ENCODE data around the gene SP100.
"Not testable (repeated sequence)": the region's sequence is repeated elsewhere in the genome, so short reads cannot be mapped to it uniquely, and the experiment has no call there.

The SP100 gene

DNA sequence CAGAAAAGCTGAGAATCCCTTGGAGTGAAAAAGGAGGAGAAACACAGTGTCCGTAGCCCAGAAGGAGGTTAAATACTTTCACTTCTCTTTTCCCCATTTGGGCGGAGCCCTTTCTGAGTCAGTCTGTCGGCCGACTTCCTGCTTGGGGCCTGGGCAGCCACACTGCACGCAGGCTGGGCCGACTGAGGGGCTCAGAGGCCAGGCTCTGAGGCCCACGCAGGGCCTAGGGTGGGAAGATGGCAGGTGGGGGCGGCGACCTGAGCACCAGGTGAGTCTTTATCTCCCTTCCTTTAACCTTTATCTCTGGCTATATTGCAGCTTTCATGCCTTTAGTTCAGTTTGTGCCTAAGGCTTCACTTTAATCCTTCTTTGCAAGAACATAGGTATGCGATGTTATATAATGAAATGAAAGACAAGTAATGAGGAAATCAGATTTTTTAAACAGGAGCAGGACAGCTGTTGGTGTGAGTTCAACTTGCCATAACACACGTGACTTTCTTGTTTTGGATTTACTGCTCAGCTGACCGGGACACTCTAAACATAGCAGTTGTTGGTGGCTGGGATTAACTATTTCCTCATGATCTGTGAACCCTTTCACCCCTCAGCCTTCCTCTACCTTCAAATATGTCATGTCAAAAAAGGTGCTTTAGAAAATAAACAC is at the start of gene SP100:
TSS of gene SP100 (plus strand) at position 141 of the 661 bp plus-strand sequence. CDS start at position 237, 96 bp downstream.
- DNase-seq: no peak

DNA sequence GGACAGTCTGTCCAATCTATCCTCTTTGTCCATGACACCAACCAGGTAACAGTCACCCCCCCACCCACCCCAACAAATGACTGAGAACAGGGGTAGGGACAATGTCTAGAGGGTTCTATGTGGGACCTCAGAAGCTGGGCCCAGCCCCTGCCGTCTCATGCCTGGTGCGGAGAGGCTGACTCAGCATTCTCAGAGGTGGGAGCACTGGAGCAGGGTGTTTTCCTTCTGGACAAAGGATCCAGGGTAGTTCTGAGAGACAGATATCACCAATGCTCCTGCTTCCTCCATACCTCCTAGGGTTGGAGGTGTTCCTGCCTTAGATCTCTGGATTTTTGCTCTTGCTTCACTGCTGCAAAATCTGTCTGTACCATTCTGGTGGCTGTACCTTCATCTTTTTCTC is 33.9 kb upstream of the SP100 start:
- DNase-seq: no peak

DNA sequence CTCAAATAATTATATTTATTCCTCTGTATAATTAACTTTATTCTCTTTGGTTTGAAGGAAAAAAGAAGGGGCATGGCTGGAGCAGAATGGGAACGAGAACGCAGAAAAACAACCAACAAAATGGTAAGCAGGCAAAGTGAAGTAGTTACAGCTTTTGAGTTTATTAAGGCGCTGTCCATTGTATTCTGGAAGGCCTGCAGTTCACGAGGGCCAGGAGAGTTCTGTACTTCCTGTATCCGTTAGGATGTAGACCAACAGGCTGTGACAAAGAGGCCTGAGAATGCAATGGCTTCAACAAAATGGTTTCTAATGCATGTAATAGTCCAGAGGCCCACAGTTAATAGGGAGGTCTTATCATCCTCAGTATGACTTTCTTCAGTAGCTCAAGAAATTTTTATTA is 32.5 kb upstream of the SP100 start:
- DNase-seq: no peak

DNA sequence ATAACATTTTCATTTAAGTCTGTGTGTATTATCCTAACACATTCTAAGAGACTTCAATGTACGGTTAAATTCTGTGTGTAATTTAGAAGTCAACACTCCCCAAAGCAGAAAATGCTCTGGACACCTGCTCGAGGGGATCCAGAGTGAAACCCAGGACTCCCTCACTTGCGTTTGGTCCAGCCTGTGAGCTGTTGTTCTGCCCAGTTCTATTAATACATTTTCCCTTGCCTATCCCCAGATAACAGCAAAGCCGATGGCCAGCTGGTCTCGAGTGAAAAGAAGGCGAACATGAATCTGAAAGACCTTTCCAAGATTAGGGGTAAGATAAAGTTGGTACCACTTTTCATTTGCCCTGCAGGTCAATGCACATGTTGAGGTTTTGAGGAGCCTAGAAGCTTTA is 31.0 kb upstream of the SP100 start:
- no peak for DNase-seq

DNA sequence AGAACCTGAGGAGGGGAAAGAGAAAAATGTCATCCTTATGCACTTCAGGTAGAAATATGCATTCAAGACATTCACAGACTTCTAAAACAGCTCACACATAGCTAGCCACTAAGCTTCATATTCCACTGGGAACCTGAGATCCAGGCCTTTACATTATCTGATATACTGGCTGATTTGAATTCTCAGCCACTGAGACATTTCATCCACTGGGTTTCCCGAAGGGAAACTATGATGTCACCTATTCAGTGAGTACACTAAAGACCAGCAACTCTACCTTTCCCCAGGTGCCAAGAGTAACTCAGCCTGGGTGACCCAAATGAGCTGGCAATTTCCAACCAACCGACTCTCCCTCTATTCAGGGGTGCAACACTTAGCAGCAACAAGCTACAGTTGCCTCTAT is 21.7 kb upstream of the SP100 start:
- DNase-seq: no peak

DNA sequence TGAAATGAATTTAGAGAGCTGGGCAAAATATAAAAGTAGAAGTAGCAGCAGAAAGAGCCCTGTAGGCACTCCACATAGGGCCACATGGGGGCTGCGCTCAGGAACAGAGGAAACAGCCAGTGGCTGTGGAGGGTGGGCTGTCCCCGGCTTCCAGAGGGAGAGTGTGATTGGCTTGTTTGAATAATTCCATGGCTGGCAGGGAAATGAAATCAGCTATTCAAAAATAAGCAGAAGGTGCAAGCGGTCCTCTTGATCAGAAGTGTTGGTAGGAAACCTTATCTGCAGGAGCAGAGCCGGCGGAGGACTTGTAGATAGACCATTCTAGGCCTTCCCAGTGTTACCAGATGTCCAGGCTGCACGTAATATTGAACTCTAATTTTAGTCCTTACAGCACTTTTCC is 17.3 kb upstream of the SP100 start:
- DNase-seq: not testable (repeated sequence)

DNA sequence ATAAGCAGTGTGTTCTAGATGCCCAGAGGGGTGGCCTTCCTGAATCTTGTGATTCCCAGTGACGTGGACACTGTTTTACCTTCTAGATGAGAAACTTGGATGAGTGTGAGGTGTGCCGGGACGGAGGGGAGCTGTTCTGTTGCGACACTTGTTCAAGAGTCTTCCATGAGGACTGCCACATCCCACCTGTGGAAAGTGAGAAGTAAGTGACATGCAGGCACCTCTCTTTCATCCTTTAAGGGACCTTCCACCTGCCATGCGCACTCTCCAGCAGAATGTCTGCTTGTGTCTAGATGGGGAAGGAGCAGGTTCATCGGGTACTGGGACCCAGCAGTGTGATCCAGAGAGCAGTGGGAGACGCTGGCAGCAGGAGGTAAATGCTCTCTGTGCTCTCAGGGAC is 16.0 kb upstream of the SP100 start:
- no peak for DNase-seq

DNA sequence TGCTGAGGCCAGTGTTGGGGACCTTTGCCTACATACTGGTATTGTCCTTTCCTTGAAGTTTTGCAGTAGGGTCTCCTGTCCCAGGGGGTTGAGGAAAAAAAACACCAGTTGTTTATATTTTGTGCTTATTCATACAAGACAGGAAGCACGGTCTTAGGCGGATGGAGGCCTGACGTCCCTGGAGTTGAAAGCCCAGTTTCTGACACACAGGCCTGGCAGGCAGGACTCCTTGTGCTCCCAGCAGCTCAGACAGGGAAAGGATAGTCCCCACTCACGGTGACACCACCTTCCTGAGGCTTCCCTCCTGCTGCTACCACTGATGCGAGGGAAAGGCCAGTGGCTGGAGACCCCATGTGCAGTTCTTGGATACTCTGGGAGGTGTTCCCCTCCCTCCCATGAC is 15.5 kb upstream of the SP100 start:
- no peak for DNase-seq

DNA sequence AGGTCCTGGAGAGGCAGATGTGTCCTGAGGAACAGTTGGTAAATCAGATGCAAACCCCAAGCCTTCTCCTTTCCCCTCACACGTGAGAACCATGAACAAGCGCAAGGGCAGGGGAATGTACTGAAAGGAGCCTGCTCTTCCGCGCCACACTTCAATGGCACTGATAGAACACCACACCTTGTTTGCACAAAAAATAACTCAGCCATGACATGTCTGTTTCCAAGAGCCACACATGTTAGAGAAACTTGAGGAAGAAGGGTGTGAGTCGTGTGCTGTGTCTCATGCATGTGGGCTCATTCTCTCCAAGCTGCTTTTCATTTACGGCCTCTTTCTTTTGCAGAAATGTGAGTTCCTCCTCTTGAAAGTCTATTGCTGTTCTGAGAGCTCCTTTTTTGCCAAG is 15.0 kb upstream of the SP100 start:
- DNase-seq: not testable (repeated sequence)

DNA sequence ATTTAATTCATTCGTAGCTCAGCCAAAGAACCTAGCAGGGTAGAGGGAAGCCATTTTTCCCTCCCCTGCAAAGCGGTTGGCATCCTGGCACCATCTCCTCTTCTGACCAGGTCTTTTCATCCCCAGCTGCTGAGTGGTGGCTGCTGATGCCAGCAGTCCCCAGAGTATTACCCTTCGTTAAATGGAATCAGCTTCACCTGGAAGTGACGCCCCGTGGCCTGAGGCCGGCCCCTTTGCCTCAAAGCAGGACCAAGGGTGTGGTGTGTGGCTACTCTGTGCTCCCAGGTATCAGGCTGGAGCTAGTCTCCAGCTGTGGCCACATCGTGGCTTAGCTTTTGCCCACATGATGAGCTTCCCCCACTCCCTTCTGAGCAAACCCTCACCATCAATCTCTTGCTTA is 12.3 kb upstream of the SP100 start:
- DNase-seq: no peak

DNA sequence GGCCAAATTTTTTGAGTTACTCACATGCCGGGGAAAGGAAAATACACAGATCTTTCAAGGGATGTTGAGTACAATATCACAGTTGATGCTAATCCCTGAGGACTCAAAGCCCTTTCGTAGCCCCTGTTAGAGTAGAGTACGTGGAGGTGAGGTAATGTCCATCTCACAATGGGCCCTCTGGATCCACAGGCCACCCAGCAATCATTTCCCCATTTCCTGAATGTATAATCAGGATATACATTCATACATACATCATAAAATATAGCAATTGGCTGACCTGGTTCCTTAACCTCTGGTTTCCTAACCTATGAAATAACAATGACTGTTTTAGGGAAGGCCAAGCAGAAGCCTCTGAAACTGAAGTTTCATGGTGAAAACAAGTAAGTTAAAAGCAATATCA is 10.2 kb upstream of the SP100 start:
- no peak for DNase-seq

DNA sequence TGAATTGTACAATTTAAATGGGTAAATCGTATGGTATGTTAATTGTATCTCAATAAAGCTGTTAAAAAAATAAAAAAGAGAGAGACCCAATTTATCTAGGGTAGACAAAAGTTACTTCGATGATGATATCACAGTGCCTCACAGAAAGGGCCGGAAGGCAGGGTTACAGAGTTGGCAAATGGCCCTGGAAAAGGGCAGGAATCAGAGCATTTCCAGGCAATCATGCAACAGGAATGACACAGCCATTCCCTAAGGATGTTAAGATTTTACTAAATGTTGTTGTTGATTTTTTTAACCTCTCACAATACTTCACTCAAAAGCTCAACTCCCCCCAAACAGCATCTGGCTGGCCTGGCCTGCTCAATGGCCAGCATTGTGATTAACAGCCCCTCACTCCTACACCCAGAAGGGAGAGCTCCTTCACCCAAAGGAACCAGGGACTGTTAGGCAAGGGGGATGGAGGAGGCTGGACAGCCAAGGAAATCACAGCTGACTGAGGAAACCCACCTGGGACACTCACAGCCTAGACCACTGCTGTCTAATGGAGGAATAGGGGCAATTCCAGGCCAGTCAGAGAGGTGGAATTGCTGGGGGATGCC is 7.7 kb upstream of the SP100 start:
- DNase-seq: no peak

DNA sequence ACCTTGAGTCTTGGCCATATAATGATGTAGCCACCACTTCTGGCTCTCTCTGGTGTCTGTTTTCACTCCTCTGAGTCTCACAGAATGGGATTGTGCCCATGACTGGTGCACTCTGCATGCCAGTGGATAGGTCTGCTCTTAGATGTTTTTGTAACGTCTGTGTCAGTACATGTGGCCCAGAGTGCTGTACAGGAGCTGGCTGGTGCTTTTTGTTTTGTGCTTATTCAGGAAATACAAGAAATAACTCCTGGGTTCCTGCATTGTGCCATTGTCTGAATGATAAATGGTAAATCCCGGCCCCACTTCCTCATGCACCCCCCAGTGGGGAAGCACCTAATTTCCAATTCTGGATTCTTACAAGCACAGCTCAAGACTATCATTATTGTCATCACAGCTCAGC is 6.7 kb upstream of the SP100 start:
- not testable (repeated sequence) for DNase-seq

DNA sequence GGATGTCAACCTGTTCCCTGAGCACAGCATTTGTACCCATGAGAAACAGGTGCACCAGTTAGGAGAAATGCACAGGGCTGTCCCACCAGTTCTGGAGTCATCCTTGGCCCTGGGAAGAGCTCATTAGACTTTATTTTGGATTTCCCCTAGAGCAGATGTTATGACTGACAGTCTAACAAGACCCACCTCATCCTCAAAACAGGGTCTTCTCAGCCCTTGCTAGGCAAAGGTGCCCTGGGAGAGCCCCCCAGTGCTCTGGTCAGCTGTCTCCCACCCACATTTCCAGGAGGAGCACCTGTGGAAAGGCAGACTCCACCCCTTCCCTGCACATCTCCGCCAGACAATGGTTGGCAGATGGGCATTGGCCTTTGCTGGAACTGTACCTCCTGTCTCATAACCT is 5.7 kb upstream of the SP100 start:
- DNase-seq: no peak

DNA sequence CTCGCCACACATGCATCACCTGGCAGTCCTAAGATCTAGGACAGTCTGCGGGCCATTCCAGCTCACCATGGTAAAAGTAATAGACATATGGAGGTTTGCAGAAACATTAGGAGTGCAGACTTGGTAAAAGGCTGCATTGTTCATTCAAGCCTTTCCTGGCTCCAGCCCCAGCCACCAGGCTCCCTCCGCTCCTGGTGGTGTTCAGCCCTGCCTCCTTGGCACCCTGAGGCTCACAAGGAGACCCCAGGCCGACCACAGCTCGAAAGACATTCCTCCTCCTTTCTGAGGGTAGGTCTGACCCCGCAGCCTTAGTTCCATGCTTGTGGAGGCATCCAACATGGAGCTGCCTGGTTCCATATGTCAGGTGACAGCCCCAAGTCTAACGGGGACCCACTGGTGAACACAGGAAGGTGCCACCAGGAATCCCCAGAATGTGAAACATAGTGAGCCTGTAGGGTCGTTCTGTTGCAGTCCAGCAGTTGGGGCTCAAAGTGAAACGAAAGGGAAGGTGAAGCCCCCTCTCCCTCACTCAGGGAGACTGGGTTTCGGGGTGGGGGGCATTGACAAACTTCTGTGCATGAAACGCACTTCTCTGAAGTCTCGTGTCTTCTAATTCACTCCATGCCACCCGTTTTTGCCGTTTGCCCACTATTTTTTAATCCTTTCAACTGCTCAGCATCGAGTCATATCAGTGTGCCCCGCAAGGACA is 5.0 kb upstream of the SP100 start:
- no peak for DNase-seq

DNA sequence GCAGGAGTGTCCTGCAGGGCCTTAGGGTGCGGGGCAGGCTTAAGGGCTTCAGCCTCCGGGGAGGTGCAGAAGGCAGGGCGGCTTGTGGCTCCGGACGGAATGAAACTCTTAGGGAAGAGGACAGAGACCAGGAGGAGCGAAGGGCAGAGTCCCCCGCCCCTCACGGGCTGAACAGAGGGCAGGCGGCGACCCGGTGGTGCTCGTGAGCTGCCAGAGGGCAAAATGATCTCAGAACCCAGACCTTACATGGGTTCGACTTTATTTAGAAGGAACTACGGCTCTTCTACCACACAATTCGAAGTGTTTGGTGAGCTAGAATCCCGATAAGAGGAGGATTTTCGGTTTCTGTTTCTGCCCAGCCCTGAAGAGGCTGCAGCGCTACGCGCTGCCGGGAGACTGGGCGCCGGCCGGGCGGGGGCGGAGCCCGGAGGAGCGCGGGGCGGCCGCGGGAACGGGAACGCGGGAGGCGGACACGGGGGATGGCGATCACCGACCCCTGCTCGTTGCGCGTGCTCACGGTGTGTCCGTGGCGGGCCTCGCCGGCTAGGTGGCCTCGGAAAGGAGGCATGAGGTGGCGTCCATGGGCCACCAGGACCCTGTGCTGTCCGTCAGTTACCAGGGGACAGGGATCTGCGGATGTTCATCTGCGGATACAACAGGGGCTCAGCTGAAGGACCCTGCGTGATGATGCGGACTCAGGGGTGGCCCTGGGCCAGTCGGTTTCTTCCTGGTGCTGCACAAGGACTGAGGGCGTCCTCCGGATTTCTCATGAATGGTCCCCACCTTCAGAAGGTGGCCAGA is 4.2 kb upstream of the SP100 start:
- DNase-seq: peak; percentile 20

DNA sequence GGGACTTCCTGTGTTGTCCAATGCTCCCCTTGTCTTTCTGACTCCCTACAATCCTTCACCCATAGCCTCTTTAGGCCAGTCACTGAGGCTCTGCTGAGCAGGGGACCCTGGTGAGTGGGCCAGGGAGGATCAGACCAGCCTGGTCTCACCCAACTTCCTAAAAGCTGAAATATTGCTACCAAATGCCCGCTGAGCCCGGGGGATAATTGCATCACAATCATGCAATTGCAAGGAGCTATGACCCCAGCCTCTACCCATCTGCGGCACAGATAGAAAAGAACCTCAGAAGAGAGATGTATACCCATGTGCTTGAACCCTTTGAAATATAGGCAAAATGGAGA is 3.7 kb upstream of the SP100 start:
- no peak for DNase-seq

DNA sequence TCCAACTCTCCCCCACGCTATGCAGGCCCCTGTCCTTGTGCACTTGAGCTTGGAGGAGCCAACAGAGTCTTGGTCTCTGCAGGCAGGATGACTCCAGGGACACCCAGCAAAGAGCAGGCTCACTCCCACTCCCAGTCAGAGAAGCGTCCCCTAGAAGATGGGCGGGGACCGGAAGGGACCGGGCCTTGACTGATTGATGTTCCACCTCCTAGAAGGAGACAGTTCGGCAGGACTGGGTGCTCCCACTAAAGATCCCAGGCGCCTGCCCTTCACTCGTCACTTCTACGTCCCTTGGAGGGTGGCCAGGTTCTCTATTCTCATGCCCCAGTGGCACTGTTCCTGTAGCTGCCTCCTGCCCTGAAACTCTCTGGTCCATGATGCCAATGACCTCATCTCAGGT is 3.2 kb upstream of the SP100 start:
- DNase-seq: no peak

DNA sequence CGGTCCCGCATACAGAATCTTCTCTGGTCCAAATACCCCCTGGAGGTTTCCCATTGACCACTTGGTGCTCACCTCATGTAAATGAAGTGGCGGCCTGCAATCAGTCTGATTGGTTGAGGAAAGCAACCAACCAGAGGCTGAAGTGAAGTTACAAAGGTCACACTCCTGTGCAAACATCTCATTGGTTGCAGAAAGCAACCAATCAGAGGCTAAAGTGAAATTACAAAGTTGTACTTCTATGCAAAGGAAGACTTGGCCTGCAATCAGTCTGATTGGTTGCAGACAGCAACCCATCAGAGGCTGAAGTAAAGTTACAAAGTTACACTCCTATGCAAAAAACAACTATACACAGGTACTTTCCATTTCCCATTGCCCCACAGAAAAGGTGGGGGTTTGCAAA is 2.5 kb upstream of the SP100 start:
- DNase-seq: no peak

DNA sequence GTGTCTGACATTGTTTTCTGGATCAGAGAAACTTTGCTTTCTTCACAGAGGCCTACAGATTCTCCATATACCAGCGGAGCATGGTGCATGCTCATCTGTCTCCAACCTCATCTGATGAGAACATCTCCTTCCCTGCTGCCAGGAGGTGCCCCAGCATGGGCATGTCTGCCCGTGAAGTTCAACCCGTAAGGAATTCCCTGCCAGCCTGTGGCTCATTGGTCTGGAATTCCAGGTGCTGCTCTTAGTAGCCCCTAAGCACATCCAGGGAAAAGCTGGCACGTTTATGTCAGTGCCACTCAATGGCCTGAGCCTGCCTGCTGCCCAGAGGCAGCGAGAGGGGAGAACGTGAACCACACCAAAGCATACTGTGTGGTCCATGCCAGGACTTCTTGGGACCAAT is 1.7 kb upstream of the SP100 start:
- no peak for DNase-seq

DNA sequence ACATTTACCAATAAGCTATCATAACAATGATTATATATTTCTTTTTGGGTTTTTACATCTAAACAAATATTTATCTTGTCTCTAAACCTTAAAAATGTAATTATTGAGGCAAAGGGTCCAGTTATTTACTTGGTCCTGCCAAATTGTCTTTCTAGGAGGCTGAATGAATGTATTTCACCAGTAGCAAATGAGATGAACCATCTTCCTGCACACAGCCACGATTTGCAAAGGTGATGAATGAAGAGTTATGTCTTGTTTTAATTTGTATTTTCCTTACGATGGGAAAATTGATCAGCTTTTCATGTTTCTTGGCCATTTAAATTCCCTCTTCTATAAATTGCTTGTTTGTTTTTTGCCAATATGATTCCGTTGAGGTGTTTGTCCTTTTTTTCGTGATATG is 1.4 kb downstream of the SP100 start:
- DNase-seq: no peak

DNA sequence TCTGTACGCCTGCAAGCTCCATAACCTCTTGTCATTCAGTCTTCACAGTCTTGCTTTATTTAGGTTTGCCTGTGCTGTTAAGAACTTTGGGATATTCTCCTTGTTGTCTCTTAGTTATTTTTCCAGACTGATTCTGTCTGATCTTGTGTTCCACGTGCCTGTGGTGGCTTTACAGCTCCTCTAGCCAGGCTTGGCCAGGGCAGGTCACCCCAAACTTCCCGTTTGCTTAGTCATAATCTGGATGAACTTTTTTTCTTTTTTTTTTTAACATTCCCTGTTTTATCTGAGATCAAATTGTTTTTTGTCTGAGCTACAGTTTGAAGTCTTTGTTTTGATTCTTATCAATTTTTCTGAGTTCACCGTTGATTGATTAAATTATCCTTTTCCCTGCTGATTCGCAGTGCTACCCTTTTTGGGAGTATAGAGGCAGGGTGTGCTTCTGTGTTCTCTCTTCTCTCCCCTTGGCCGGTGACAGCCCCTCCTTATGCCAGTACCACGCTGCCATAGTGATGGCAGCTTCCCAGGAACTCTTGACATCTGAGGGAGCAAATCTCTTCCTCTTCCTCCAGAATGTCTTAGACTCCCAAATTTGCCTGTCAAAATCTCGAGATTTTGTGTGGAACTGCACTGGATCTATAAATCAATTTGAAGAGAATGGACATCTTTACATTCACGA is 2.5 kb downstream of the SP100 start:
- no peak for DNase-seq

DNA sequence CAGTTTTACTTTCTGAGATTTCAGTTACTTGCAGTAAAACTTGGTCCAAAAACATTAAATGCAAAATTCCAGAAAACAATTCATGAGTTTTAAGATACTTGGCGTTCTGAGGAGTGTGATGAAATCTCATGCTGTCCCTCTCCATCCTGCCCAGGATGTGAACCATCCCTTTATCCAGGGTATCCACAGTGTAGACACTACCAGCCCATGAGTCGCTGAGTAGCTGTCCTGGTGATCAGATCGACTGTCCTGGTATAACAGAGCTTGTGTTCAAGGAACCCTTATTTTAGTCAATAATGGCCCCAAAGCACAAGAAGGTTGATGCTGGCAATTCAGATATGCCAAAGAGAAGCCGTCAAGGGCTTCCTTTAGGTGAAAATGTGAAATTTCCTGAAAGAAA is 3.2 kb downstream of the SP100 start:
- no peak for DNase-seq

Measured in SHP77 treated with DMSO at 0.1 percent for 48 hours (cell line).